K562 (cell line): ENCODE measurements around the gene PACS1.

Experiments
- HDAC6 ChIP-seq: IDR thresholded peaks from 2 replicates; pipeline ENCODE4 v1.6.1; 2012; ENCODE audit warnings: low read depth, mild to moderate bottlenecking, control low read depth, inconsistent platforms, low read length, moderate library complexity
- JUN ChIP-seq, 2 experiments: sonication (generic) in 1 of 2; formaldehyde crosslinking in 1 of 2; IDR thresholded peaks; 2 replicates each; pipeline versions ENCODE4 v1.6.1 to v1.8.0; 2012 to 2022; ENCODE audit warnings: borderline replicate concordance in 2 of 2, mild to moderate bottlenecking in 2 of 2, improper control_type of control experiment in 1 of 2, low read depth in 1 of 2, low read length in 1 of 2, missing genetic modification reagents in 1 of 2
- SETDB1 ChIP-seq: IDR thresholded peaks from one replicate; pipeline ENCODE4 v1.6.1; 2012; ENCODE audit warnings: low read length, control low read depth, inconsistent platforms

- TF ChIP-seq HDAC6 (no peak), JUN (IDR thresholded peaks at IDR 0.05; ENCODE audit: borderline replicate concordance, low read depth, low read length) (no peak), JUN (CRISPR knock-in tag; IDR thresholded peaks at IDR 0.05; ENCODE audit: borderline replicate concordance) (no peak), SETDB1 (no peak)
These were observed 125.8 kb downstream of the PACS1 start for GRCh38 chr11:66195867-66196266.
